ENCODE results near the gene KCNIP3. TPM values are rescaled to one million over a fixed set of nuclear protein-coding genes. Genes with fewer than 3 reads are reported as not detected.

Gene KCNIP3
- total RNA-seq: 1 to 10 TPM; 3.5 to 7.5 (median 3.6) TPM
- polyA plus RNA-seq: 1 to 10 TPM; 3.5 to 4.5 TPM

GRCh38 chr2:95296880-95297487 is at the start of gene KCNIP3:
KCNIP3 (plus strand) TSS chr2:95297347; CDS start chr2:95297439, 92 bp downstream.
- Histone ChIP-seq H3K27me3 (no peaks in the 10 kb centered on the region), H3K27ac (peak within 1 kb of the TSS in 1 of 4 donors; percentile 50), H3K4me3 (peak within 1 kb of the TSS in 1 of 4 donors; percentile 31), H3K9me3 (no peaks in the 10 kb centered on the region), H3K4me1 (peaks cover 0 to 27% (median 4%) of the 10 kb centered on the region in 3 donors), H3K36me3 (no peaks in the 10 kb centered on the region)
- DNase-seq: peak in 5 of 6 donors; percentile 53 to 76 (median 72)
- intact Hi-C loops (cut with DNase I): no loop called here
- WGBS, 2 donors: 4 to 6% methylated on average over 12 to 13 of the region's 13 CpGs
- TF ChIP-seq CTCF (IDR thresholded peaks at IDR 0.05): no peak
- ATAC-seq: peak; percentile 54 to 77 (median 72)
- no peak for FAIRE-seq

DNA sequence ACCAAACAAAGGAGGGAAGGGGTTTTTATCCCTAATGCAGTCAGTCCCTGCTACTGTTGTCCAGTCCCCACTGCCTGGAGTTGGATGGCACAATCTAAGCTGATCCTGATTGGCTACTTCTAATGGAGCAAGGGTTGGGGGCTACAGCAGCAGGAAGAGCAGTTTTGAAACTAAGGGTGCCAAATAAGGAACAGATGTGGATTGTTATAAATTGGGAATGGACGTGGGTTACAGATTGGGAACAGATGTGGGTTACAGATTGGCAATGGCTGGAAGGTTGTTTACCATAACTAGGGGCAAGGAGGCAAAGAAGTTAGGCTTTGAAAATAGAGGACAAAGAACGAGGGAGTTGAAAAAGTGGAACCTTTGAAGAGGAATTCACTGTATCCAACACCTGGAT is 38.9 kb upstream of the KCNIP3 start:
- intact Hi-C loops (cut with DNase I): no loop called here
- FAIRE-seq: no peak
- no peak for DNase-seq
- 73 to 83% methylated on average over 2 of the region's 2 CpGs for WGBS, 2 donors
- Histone ChIP-seq H3K9me3 (no peaks in the 10 kb centered on the region), H3K27ac (no peak overlapping the region), H3K4me3 (no peak overlapping the region), H3K4me1 (no peaks in the 10 kb centered on the region), H3K36me3 (no peaks in the 10 kb centered on the region), H3K27me3 (no peaks in the 10 kb centered on the region)
- TF ChIP-seq CTCF (IDR thresholded peaks at IDR 0.05): no peak
- no peak for ATAC-seq

DNA sequence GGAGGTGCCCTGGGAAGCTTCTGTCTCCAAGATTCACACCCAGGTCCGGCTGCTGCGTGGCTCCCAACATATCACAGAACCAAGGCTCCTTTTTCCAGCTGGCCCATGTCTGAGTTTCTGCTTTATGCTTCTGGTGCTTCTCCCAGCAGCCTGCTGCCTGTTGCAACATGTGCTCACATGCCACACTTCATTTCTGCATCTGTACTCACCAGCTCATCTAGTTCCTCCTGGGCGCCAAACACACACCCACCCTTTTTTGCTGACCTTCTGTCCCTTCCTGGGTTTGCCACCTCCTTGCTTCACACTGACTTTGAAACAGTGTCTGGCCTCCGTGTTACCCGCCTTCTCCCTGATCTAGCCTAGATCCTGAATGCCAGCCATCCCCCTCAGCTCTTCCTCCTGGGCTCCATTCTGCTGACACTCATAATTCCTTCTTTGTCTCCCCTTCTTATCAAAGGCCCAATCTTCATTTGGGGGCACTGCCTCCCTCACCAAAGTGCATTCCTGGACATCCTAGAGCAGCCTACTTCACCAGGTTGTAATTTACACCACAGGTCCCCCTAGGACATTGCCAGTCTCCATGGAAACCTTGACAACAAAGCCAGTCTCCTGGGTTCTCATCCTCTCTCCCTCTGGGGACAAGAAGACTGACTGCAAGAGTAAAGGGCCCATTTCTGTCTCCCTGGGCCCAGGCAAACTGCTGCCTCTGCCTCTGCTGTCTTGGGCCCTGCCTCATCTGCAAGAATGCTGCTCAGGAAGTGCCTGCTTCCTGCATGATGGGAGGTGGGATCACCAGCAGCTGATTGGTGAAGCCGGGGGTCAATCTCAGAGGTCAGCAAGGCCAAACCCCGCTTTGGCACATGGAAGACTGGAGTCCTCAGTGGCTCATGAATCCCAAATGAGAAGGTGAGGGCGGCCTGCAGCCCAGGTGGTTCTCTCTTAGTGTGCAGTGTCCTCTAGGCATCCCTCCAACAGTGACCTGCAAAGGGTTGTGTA is 36.8 kb upstream of the KCNIP3 start:
- DNase-seq (peak in 1 of 6 donors; percentile 4), ATAC-seq (peak in 1 of 4 donors; percentile 50), FAIRE-seq (no peak)
- no peaks in the 10 kb centered on the region for H3K36me3 ChIP-seq
- no peaks in the 10 kb centered on the region for H3K9me3 ChIP-seq
- TF ChIP-seq CTCF (IDR thresholded peaks at IDR 0.05): no peak
- intact Hi-C loops (cut with DNase I): no loop called here
- H3K4me3 ChIP-seq: no peak overlapping the region
- WGBS, 2 donors: 87 to 93% methylated on average over 8 of the region's 8 CpGs
- H3K4me1 ChIP-seq: no peaks in the 10 kb centered on the region
- no peak overlapping the region for H3K27ac ChIP-seq
- no peaks in the 10 kb centered on the region for H3K27me3 ChIP-seq

DNA sequence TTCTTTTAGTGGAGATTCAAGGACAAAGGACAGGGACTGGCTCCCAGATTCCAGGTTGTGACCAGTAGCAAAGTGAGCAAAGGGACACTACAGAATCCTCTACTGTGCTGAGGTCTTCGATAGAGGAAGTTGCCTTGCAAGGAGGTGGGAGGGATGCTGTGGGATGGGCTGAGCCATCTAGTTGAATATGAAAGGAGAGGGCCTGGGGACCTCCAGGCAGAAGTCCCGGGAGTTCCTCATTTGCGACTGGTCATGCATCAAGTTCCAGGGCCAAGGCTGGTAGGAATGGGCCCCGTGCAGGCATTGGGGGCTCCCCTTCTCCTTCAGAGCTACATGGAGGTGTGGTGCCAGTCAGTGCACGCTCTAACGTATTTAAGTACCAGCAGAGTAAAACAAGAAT is 35.5 kb upstream of the KCNIP3 start:
- intact Hi-C loops (cut with DNase I): no loop called here
- no peak for ATAC-seq
- Histone ChIP-seq H3K36me3 (no peaks in the 10 kb centered on the region), H3K4me1 (no peaks in the 10 kb centered on the region), H3K27me3 (no peaks in the 10 kb centered on the region), H3K9me3 (no peaks in the 10 kb centered on the region), H3K27ac (no peak overlapping the region), H3K4me3 (no peak overlapping the region)
- WGBS, 2 donors: 75 to 82% methylated on average over 6 of the region's 6 CpGs
- no peak for DNase-seq
- no peak for TF ChIP-seq CTCF (IDR thresholded peaks at IDR 0.05)
- no peak for FAIRE-seq

Measured in pancreas (tissue), 10 donors.